ENCODE results near the gene RNF41.
"Not testable (repeated sequence)": the region's sequence is repeated elsewhere in the genome, so short reads cannot be mapped to it uniquely, and the experiment has no call there.

Gene RNF41

DNA sequence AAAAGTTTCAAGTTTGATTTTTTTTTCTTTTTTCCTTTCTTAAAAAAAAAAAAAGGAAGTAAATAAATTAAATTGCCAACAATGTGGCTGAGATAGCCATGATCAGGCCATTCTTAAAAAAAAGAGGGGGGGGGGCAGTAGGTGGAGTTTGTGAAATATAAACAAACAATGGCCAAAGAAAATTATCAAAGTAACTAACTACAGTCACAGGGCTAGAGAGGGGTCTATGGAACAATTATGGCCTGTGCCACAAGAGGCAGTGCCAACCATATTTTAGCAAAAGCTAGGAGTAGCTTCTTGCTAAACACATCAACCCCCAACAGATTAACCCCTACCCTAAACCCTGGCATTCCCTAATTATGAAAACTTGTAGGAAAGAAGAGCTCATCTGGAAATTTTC, 16.3 kb downstream of the RNF41 start:
- TF ChIP-seq, protein P1, sequence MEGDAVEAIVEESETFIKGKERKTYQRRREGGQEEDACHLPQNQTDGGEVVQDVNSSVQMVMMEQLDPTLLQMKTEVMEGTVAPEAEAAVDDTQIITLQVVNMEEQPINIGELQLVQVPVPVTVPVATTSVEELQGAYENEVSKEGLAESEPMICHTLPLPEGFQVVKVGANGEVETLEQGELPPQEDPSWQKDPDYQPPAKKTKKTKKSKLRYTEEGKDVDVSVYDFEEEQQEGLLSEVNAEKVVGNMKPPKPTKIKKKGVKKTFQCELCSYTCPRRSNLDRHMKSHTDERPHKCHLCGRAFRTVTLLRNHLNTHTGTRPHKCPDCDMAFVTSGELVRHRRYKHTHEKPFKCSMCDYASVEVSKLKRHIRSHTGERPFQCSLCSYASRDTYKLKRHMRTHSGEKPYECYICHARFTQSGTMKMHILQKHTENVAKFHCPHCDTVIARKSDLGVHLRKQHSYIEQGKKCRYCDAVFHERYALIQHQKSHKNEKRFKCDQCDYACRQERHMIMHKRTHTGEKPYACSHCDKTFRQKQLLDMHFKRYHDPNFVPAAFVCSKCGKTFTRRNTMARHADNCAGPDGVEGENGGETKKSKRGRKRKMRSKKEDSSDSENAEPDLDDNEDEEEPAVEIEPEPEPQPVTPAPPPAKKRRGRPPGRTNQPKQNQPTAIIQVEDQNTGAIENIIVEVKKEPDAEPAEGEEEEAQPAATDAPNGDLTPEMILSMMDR (IDR thresholded peaks at IDR 0.05; ENCODE audit: extremely low read depth, insufficient read depth, missing control alignments): no peak
- no peak for DNase-seq (ENCODE audit: low spot score)
- in situ Hi-C loops (cut with MboI; ENCODE audit: low pct_unique_long_range_greater_than_20kb, low sequenced_read_pairs, unreplicated experiment): no loop called here

- in situ Hi-C loops (cut with MboI; ENCODE audit: low pct_unique_long_range_greater_than_20kb, low sequenced_read_pairs, unreplicated experiment): no loop called here
- no peak for DNase-seq (ENCODE audit: low spot score)
- TF ChIP-seq, protein P1 (IDR thresholded peaks at IDR 0.05; ENCODE audit: extremely low read depth, insufficient read depth, missing control alignments): no peak
These were observed 17.4 kb downstream of the RNF41 start for GRCh38 chr12:56204275-56204674.

DNA sequence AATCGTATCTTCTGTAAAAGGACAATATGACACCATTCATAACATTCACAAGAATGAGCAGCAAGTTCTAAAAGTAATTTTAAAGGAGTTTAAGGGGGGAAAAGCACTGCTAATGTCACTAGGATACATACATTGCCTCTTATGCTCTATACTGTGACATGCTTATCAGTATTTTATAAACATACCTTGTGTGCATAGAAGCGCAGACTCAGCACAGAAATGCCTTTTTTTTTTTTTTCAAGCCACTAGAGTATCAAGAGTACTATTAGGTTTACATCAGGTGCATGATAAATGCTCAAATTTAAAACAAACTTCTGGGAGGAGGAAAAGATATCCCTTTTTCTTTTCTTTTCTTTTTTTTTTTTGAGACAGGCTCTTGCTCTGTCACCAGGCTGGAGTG, 18.9 kb downstream of the RNF41 start:
- in situ Hi-C loops (cut with MboI; ENCODE audit: low pct_unique_long_range_greater_than_20kb, low sequenced_read_pairs, unreplicated experiment): no loop called here
- DNase-seq (ENCODE audit: low spot score): no peak
- TF ChIP-seq, protein P1 (IDR thresholded peaks at IDR 0.05; ENCODE audit: extremely low read depth, insufficient read depth, missing control alignments): no peak

- TF ChIP-seq, protein P1 (IDR thresholded peaks at IDR 0.05; ENCODE audit: extremely low read depth, insufficient read depth, missing control alignments): no peak
- DNase-seq (ENCODE audit: low spot score): no peak
- in situ Hi-C loops (cut with MboI; ENCODE audit: low pct_unique_long_range_greater_than_20kb, low sequenced_read_pairs, unreplicated experiment): no loop called here
These were observed 19.4 kb downstream of the RNF41 start for GRCh38 chr12:56202366-56202765.

DNA sequence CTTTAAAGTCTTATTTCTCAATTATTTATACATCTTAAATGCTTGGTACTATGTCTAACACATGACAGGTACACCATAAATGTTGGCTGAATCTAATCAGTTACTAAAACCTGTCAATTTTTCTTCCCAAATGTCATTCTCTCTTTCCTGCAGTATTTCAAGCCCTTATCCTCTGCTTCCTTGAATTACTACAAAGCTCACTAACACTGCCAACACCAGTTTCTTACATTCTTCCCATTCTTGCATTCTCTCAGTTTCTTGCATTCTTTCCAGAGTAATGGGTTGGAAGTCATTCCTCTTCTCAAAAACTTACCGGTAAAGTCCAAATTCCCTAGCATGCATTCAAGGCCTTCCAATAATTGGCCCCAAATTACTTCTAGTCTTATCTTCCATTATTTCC, 22.9 kb downstream of the RNF41 start:
- DNase-seq (ENCODE audit: low spot score): no peak
- in situ Hi-C loops (cut with MboI; ENCODE audit: low pct_unique_long_range_greater_than_20kb, low sequenced_read_pairs, unreplicated experiment): no loop called here
- TF ChIP-seq, protein P1 (IDR thresholded peaks at IDR 0.05; ENCODE audit: extremely low read depth, insufficient read depth, missing control alignments): no peak

DNA sequence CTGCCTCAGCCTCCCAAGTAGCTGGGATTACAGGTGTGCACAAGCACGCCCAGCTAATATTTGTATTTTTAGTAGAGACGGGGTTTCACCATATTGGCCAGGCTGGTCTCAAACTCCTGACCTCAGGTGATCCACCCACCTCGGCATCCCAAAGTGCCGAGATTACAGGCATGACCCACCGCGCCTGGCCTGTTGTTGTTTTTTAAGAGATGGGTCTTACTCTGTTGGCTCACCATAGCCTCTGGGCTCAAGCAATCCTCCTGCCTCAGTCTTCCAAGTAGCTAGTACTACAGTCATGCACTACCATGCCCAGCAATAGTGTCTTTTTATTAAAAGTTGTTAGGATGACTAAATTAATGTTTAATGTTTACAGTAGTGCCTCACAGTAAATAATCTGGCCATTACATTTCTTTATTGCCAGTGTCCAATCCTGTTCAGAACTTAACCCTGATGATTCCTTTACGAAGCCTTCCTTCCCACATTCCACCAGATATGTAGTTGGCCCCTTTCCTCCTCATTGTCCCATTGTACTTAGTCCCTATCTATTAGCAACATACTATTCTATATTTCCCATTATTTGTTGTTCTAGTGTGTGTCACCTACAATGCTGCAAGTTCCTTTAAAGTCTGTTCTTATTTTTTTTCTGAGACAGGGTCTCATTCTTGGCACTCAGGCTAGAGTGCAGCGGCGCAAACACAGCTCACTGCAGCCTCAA, 23.6 kb downstream of the RNF41 start:
- in situ Hi-C loops (cut with MboI; ENCODE audit: low pct_unique_long_range_greater_than_20kb, low sequenced_read_pairs, unreplicated experiment): no loop called here
- TF ChIP-seq, protein P1 (IDR thresholded peaks at IDR 0.05; ENCODE audit: extremely low read depth, insufficient read depth, missing control alignments): no peak
- no peak for DNase-seq (ENCODE audit: low spot score)

GRCh38 chr12:56196818-56197550, 24.7 kb downstream of the RNF41 start:
- DNase-seq (ENCODE audit: low spot score); in situ Hi-C loops (cut with MboI; ENCODE audit: low pct_unique_long_range_greater_than_20kb, low sequenced_read_pairs, unreplicated experiment): not testable (repeated sequence)
